Panc1 (cell line): Measurements from ENCODE around the gene KRT1. TPM values are rescaled to one million over a fixed set of nuclear protein-coding genes. Genes with fewer than 3 reads are reported as not detected.

Experiments used
- ATAC-seq: fragments of 200-7000 bp; cut with Tn5 transposase; 2 replicates; pipeline ENCODE4 v1.9.1; 2020; ENCODE audit warnings: mild to moderate bottlenecking, moderate library complexity
- BruUV-seq: library from RNA; stranded (reverse); fragments of 400-500 nt; replicated peaks from 2 replicates; lab custom pipeline; 2021; lab: Mats Ljungman, UMichigan
- CTCF ChIA-PET: fragments of 300-600 bp; sonication (Branson Sonifier 250); formaldehyde crosslinking; loops from one replicate; lab custom pipeline; 2022; ENCODE audit warnings: antibody characterized with exemption; lab: Charles Lee
- POLR2A ChIA-PET: fragments of 300-600 bp; sonication (Branson Sonifier 250); formaldehyde crosslinking; loops from one replicate; lab custom pipeline; 2022; ENCODE audit warnings: antibody characterized with exemption; lab: Charles Lee
- DNase-seq: peaks from one replicate; pipeline ENCODE4 v3.0.0-alpha.2; 2010; ENCODE audit warnings: low read depth, low spot score
- H3K27ac ChIP-seq: 2 replicates; pipeline ENCODE4 v1.5.1; 2011; ENCODE audit warnings: mild to moderate bottlenecking, low read length, inconsistent platforms
- H3K27me3 ChIP-seq: fragments of 200-500 bp; sonication (Bioruptor generic); 2 replicates; pipeline ENCODE4 v1.6.0; 2014; ENCODE audit warnings: low read length, inconsistent platforms; ENCODE audit not compliant: control insufficient read depth, insufficient read depth
- H3K36me3 ChIP-seq: fragments of 200-500 bp; sonication (Bioruptor generic); 2 replicates; pipeline ENCODE4 v1.5.1; 2014; ENCODE audit warnings: inconsistent platforms, mild to moderate bottlenecking, low read length, moderate library complexity; ENCODE audit not compliant: control insufficient read depth, insufficient read depth
- H3K4me1 ChIP-seq: 2 replicates; pipeline ENCODE4 v1.5.1; 2011; ENCODE audit warnings: inconsistent platforms, mild to moderate bottlenecking, low read length, moderate library complexity; ENCODE audit not compliant: control insufficient read depth, insufficient read depth
- H3K4me3 ChIP-seq, 2 experiments: 2 replicates each; pipeline ENCODE4 v1.5.1; 2011 to 2012; ENCODE audit warnings: low read depth in 2 of 2, low read length in 2 of 2, mild to moderate bottlenecking in 2 of 2, inconsistent platforms in 1 of 2, moderate library complexity in 1 of 2
- H3K9me3 ChIP-seq: fragments of 200-500 bp; sonication (Bioruptor generic); 2 replicates; pipeline ENCODE4 v1.5.1; 2014; ENCODE audit warnings: low read depth, mild to moderate bottlenecking, inconsistent platforms, low read length, moderate library complexity; ENCODE audit not compliant: control insufficient read depth, insufficient read depth
- CTCF ChIP-seq: fragments of 450-650 bp; IDR thresholded peaks from 2 replicates; pipeline ENCODE4 v1.5.1; 2017; ENCODE audit warnings: mild to moderate bottlenecking
- POLR2AphosphoS5 ChIP-seq: IDR thresholded peaks from 2 replicates; pipeline ENCODE4 v1.6.1; 2012; ENCODE audit warnings: mild to moderate bottlenecking, low read depth, low read length, moderate library complexity
- REST ChIP-seq, 2 experiments: IDR thresholded peaks; 2 replicates each; pipeline ENCODE4 v1.6.1; 2011 to 2012; ENCODE audit warnings: low read depth in 2 of 2, control low read depth in 1 of 2, low read length in 1 of 2, mild to moderate bottlenecking in 1 of 2, moderate library complexity in 1 of 2; ENCODE audit not compliant: insufficient read depth in 1 of 2
- SIN3A ChIP-seq: IDR thresholded peaks from 2 replicates; pipeline ENCODE4 v1.6.1; 2012; ENCODE audit warnings: low read depth, mild to moderate bottlenecking, low read length, moderate library complexity, borderline replicate concordance; ENCODE audit not compliant: insufficient read depth
- TCF7L2 ChIP-seq: IDR thresholded peaks from 2 replicates; pipeline ENCODE4 v1.6.1; 2011; ENCODE audit warnings: mild to moderate bottlenecking, low read depth, low read length, inconsistent platforms
- in situ Hi-C: cut with HindIII; loops from 2 replicates; pipeline ENCODE4 v1.10.0; 2016; ENCODE audit warnings: low sequenced_read_pairs, low pct_unique_long_range_greater_than_20kb
- intact Hi-C: fragments of 100-400 bp; cut with micrococcal nuclease; formaldehyde crosslinking; loops from one replicate; pipeline ENCODE4 v1.10.0; 2022; ENCODE audit not compliant: unreplicated experiment
- total RNA-seq: library from RNA; stranded (reverse); gene quantifications from one replicate; pipeline ENCODE4 v1.2.1, GENCODE V29; 2021; ENCODE audit not compliant: unreplicated experiment

KRT1 gene
- total RNA-seq, 1 experiment from 2014 or later = not detected

DNA sequence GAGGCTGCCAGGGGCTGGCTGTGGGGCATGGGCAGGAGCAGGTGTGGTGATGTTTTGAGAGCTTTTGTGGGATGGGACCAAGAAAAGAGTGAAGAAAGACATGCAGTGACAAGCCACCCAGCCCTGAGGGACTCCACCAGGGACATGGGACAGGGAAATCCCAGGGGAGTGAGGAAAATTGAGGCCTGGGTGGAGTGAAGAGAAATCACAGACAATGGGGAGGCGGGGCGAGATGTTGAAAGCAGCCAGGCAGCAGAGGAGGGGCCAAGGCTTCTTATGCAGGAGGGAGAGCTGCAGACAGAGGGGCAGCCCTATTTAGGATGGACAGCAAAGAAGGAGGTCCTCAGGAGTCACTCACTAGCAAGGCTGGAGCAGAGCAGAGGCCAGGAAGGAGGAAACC, 4.2 kb upstream of the KRT1 start:
- ATAC-seq (no peak), DNase-seq (no peak)
- in situ Hi-C loops = no loop called here
- H3K4me1 ChIP-seq = no peaks in the 10 kb centered on the region
- H3K27ac ChIP-seq = no peak overlapping the region
- intact Hi-C loops = no loop called here
- no peaks in the 10 kb centered on the region for H3K36me3 ChIP-seq
- no peaks in the 10 kb centered on the region for H3K9me3 ChIP-seq
- TF ChIP-seq SIN3A = no peak
- ChIA-PET POLR2A (interaction anchor here (0.6 kb wide), 1 partner anchor 559 kb away, joined by 4 read pairs; no protein-coding TSS in a partner anchor), CTCF (no interaction called here)
- no TSS peak for BruUV-seq
- H3K4me3 ChIP-seq = no peak overlapping the region
- H3K27me3 ChIP-seq = peaks cover 28% of the 10 kb centered on the region

DNA sequence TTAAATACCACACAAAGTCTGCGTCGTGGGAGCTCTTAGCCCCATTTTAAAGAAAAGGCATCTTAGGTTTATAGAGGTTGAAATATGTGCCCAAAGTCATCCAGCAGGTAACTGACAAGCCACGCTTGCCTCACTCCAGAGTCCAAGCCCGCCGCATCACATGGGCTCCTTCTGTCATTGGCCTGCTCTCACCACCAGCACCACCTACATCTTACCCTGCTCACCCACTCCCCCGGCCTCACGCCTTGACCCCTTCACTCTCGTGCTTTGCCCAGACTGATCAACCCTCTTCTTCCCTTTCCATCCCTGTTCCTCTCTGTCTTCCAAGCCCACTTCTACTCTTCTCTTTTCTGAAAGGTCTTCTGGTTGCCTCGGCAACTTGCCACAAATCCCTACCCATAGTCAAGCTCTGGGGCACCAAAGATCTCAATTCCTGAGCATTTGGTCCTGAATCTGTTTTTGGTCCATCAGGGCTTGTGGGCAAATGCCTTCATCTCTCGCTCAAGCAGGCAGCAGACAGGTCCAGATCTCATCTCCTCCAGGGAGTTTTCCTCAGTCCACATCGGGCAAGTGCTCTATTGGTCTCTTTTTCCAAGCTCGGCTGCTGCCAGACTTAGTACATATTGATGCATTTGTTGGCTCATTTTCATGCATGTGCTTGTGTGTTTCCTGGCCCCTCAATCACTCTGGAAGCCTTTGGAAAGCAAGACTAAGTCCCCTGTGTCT, 3.5 kb upstream of the KRT1 start:
- ATAC-seq = no peak
- no peak overlapping the region for H3K4me3 ChIP-seq
- H3K27ac ChIP-seq = no peak overlapping the region
- no TSS peak for BruUV-seq
- DNase-seq = no peak
- POLR2A ChIA-PET = interaction anchor here (0.6 kb wide), 1 partner anchor 558 kb away, joined by 4 read pairs; no protein-coding TSS in a partner anchor
- H3K4me1 ChIP-seq = no peaks in the 10 kb centered on the region
- H3K27me3 ChIP-seq = peaks cover 31% of the 10 kb centered on the region
- CTCF ChIA-PET = no interaction called here
- H3K9me3 ChIP-seq = no peaks in the 10 kb centered on the region
- no peaks in the 10 kb centered on the region for H3K36me3 ChIP-seq
- in situ Hi-C loops (no loop called here), intact Hi-C loops (no loop called here)
- TF ChIP-seq SIN3A = no peak
- TF ChIP-seq REST (IDR thresholded peaks at IDR 0.05; ENCODE audit: insufficient read depth in 1 of 2, low read depth in 2 of 2, low read length in 1 of 2) = no peak
- TF ChIP-seq POLR2AphosphoS5 = no peak
- TF ChIP-seq TCF7L2 = no peak
- TF ChIP-seq CTCF = no peak

DNA sequence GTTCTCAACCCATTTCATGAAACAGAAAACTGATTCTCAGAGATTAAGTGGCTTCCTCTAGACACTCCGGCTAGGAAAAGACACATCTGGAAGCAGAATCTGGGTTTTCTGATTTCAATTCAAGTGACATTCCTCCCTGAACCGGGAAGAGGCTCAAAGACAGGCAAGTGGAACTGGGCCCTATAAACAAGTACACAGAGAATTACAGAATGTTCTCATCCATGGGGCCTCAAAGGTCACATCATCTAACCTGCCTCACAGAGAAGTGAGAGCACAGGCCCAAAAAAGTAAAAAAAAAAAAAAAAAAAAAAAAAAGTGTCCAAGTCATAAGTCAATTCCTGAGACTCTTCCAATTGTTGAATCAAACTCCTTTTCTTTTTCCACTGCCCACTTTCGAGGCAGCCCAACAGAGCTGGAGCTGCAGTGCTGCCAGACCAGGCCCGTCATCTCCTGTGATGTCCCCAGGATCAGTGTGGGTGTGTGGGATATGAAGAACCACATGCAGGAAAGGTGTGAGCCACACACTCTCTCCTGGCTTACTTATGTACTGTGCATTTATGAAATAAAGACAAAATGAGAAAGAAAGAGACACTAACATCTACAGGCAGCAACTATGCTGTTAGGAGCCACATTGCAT, 2.8 kb upstream of the KRT1 start:
- in situ Hi-C loops = no loop called here
- Histone ChIP-seq H3K4me1 (no peaks in the 10 kb centered on the region), H3K27ac (no peak overlapping the region), H3K9me3 (no peaks in the 10 kb centered on the region), H3K4me3 (no peak overlapping the region), H3K27me3 (peaks cover 36% of the 10 kb centered on the region), H3K36me3 (no peaks in the 10 kb centered on the region)
- ChIA-PET CTCF (no interaction called here), POLR2A (no interaction called here)
- DNase-seq (no peak), ATAC-seq (no peak)
- no TSS peak for BruUV-seq
- intact Hi-C loops = no loop called here
- TF ChIP-seq CTCF (no peak), TCF7L2 (no peak), POLR2AphosphoS5 (no peak), SIN3A (no peak), REST (IDR thresholded peaks at IDR 0.05; ENCODE audit: insufficient read depth in 1 of 2, low read depth in 2 of 2, low read length in 1 of 2) (no peak)
